Mucosa of rectum (tissue), 2 donors: ENCODE data around the gene SSC5D.

Experiments
- H3K27ac ChIP-seq, 2 donors: one replicate each; pipeline ENCODE4 v1.7.0; 2013; ENCODE audit warnings: inconsistent platforms in 2 of 2, low read depth in 2 of 2, low read length in 2 of 2
- H3K27me3 ChIP-seq, 2 donors: one replicate each; pipeline ENCODE4 v1.7.0; 2013; ENCODE audit warnings: low read length in 2 of 2; ENCODE audit not compliant: control insufficient read depth in 2 of 2, insufficient read depth in 2 of 2
- H3K36me3 ChIP-seq, 2 donors: one replicate each; pipeline ENCODE4 v1.7.0; 2013; ENCODE audit warnings: low read length in 2 of 2; ENCODE audit not compliant: control insufficient read depth in 2 of 2, insufficient read depth in 2 of 2
- H3K4me1 ChIP-seq, 2 donors: one replicate each; pipeline ENCODE4 v1.7.0; 2013; ENCODE audit warnings: low read length in 2 of 2, mild to moderate bottlenecking in 1 of 2; ENCODE audit not compliant: control insufficient read depth in 2 of 2, insufficient read depth in 2 of 2
- H3K4me3 ChIP-seq, 2 donors: one replicate each; pipeline ENCODE4 v1.7.0; 2013; ENCODE audit warnings: low read length in 2 of 2
- H3K9ac ChIP-seq, 2 donors: one replicate each; pipeline ENCODE4 v1.7.0; 2013; ENCODE audit warnings: low read length in 2 of 2, low read depth in 1 of 2, mild to moderate bottlenecking in 1 of 2
- H3K9me3 ChIP-seq, 2 donors: one replicate each; pipeline ENCODE4 v1.7.0; 2013; ENCODE audit warnings: low read length in 2 of 2; ENCODE audit not compliant: control insufficient read depth in 2 of 2
- donor health status: healthy.
- donor health status: Normal muscosa, but diverticular disease.

Gene SSC5D

GRCh38 chr19:55463583-55464031, 24.6 kb upstream of the SSC5D start:
- no peaks in the 10 kb centered on the region for H3K36me3 ChIP-seq
- H3K4me1 ChIP-seq, result peaks cover 7 to 12% of the 10 kb centered on the region in 2 donors
- H3K4me3 ChIP-seq, result no peak overlapping the region
- no peak overlapping the region for H3K9ac ChIP-seq
- H3K9me3 ChIP-seq, result no peaks in the 10 kb centered on the region
- peaks cover 2 to 3% of the 10 kb centered on the region in 2 donors for H3K27me3 ChIP-seq
- H3K27ac ChIP-seq, result no peak overlapping the region

DNA sequence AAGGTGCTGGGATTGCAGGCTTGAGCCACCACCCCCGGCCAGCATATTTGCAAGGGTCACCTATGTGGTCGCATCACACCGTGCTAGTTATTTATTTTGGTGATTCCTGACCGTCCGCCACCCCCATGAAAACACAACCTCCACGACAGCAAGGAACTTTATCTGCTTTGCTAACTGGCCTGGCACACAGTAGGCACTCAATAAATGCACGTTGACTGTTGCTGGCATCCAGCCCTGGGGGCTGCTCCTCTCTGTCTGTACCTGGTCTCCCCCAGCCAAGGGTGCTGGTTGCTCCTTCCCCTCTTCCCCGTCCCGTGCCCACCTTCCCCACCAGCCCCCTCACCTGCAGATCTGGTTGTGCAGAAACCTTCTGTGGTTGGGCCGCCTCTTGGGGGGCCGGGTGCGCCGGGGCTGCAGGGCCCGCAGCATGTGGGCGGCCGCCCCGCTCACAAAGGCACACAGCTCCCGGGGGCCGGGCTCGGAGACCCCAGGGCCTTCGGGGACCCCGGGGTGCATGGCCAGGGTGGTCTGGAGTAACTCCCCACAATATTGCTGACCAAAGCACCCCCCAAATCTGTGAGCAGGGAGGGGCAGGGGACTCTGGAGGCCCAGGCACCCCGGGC, 24.1 kb upstream of the SSC5D start:
- Histone ChIP-seq H3K27ac (no peak overlapping the region), H3K4me1 (peaks cover 7 to 12% of the 10 kb centered on the region in 2 donors), H3K36me3 (no peaks in the 10 kb centered on the region), H3K27me3 (peaks cover 2 to 3% of the 10 kb centered on the region in 2 donors), H3K9ac (no peak overlapping the region), H3K4me3 (no peak overlapping the region), H3K9me3 (no peaks in the 10 kb centered on the region)

GRCh38 chr19:55464662-55465054, 23.6 kb upstream of the SSC5D start, which contains the start of gene C19orf85:
TSS of gene C19orf85 (minus strand) at chr19:55464751. CDS start at chr19:55464554, 197 bp downstream.
- Histone ChIP-seq H3K27me3 (peaks cover 2 to 3% of the 10 kb centered on the region in 2 donors), H3K36me3 (no peaks in the 10 kb centered on the region), H3K9me3 (no peaks in the 10 kb centered on the region), H3K9ac (no peak within 1 kb of the TSS), H3K4me3 (no peak within 1 kb of the TSS), H3K27ac (no peak within 1 kb of the TSS), H3K4me1 (peaks cover 7 to 11% of the 10 kb centered on the region in 2 donors)

- Histone ChIP-seq H3K36me3 (no peaks in the 10 kb centered on the region), H3K4me3 (no peak overlapping the region), H3K27ac (no peak overlapping the region), H3K9me3 (no peaks in the 10 kb centered on the region), H3K9ac (no peak overlapping the region), H3K4me1 (peaks cover 6 to 7% of the 10 kb centered on the region in 2 donors), H3K27me3 (peaks cover 2 to 3% of the 10 kb centered on the region in 2 donors)
Measured at GRCh38 chr19:55465460-55466240, 22.6 kb upstream of the SSC5D start.

DNA sequence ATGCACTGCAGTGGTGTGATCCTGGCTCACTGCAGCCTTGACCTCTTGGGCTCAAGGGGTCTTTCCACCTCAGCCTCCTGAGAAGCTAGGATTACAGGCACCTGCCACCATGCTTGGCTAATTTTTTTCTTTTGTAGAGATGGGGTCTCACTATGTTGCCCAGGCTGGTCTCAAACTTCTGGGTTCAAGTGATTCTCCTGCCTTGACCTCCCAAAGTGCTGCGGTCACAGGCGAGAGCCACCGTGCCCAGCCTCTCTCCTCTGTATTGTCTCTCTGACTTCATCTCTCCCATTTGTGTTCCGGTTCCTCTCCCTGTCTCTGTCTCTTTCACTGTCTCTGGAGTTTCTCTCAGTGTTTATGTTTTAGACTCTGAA, 22.0 kb upstream of the SSC5D start:
- Histone ChIP-seq H3K4me1 (peaks cover under 1 to 7% of the 10 kb centered on the region in 2 donors), H3K27ac (no peak overlapping the region), H3K4me3 (no peak overlapping the region), H3K9ac (no peak overlapping the region), H3K36me3 (no peaks in the 10 kb centered on the region), H3K27me3 (peaks cover 2 to 3% of the 10 kb centered on the region in 2 donors), H3K9me3 (no peaks in the 10 kb centered on the region)

GRCh38 chr19:55467236-55468053, 20.8 kb upstream of the SSC5D start:
- H3K27ac ChIP-seq, result no peak overlapping the region
- peaks cover 0 to 2% of the 10 kb centered on the region in 2 donors for H3K4me1 ChIP-seq
- no peaks in the 10 kb centered on the region for H3K9me3 ChIP-seq
- no peaks in the 10 kb centered on the region for H3K36me3 ChIP-seq
- H3K27me3 ChIP-seq, result peaks cover 2 to 3% of the 10 kb centered on the region in 2 donors
- no peak overlapping the region for H3K9ac ChIP-seq
- H3K4me3 ChIP-seq, result no peak overlapping the region

DNA sequence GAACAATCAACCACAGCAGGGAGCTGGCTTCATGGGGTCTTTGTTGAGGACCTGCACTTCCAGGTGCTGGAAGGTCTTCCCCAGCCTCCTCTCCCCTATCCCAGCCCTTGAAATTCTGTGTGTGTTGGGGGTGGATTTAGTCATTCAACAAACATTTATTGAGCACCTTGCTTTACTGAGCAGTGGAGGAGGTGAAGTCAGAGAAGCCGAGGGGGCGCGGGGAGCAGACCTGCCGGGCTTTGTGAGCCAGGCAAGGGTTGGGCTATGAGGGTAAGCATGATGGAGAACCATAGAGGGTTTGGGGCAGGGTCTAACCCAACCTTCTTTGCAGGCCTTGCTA, 20.2 kb upstream of the SSC5D start:
- H3K4me3 ChIP-seq, result no peak overlapping the region
- no peaks in the 10 kb centered on the region for H3K4me1 ChIP-seq
- H3K27me3 ChIP-seq, result peaks cover 2 to 3% of the 10 kb centered on the region in 2 donors
- H3K36me3 ChIP-seq, result no peaks in the 10 kb centered on the region
- H3K9ac ChIP-seq, result no peak overlapping the region
- H3K9me3 ChIP-seq, result no peaks in the 10 kb centered on the region
- H3K27ac ChIP-seq, result no peak overlapping the region

GRCh38 chr19:55471266-55471665, 17.0 kb upstream of the SSC5D start:
- H3K9me3 ChIP-seq, result no peaks in the 10 kb centered on the region

GRCh38 chr19:55472463-55472862, 15.8 kb upstream of the SSC5D start:
- Histone ChIP-seq H3K36me3 (no peaks in the 10 kb centered on the region), H3K9ac (no peak overlapping the region), H3K4me3 (no peak overlapping the region), H3K27me3 (peaks cover 0 to 1% of the 10 kb centered on the region in 2 donors), H3K27ac (no peak overlapping the region), H3K4me1 (peaks cover 6% of the 10 kb centered on the region in 2 donors), H3K9me3 (no peaks in the 10 kb centered on the region)

More at GRCh38 chr19:55471266-55471665, 17.0 kb upstream of the SSC5D start:
- H3K4me1 ChIP-seq, result peaks cover 4 to 6% of the 10 kb centered on the region in 2 donors
- H3K36me3 ChIP-seq, result no peaks in the 10 kb centered on the region
- H3K27ac ChIP-seq, result no peak overlapping the region
- no peak overlapping the region for H3K9ac ChIP-seq
- peaks cover 0 to 3% of the 10 kb centered on the region in 2 donors for H3K27me3 ChIP-seq
- H3K4me3 ChIP-seq, result no peak overlapping the region
